Measurements from ENCODE around the gene DEFB108B.
"Not testable (repeated sequence)": the region's sequence is repeated elsewhere in the genome, so short reads cannot be mapped to it uniquely, and the experiment has no call there.

Gene DEFB108B

DNA sequence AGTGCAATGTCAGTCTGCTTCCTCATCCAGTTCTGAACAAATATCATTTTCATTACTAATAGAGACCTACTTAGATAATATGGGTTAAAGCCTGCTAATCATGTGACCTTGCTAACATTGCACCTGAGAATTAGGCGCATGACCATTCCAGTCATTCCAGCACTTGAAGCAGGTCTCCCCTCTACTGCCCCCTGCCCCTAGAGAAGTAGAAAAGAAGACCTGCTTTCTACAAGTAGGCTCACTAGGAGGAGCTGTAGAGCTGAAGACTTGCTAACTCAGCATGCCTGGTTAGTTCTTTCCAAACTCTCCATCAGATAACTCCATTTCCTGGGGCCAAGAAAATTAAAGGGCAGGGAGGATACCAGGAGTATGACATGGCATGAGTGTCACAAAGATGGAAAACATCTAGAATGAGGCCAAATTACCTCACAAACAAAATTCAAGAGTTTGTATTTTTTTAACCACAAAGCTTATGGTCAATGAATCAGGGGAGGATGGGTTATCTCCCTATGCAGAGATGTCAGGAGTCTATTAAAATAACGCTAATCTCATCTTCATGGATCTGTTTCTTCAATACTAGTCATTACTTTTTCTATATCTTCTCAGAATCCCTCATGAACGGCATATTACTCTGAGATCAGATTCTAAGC lies 31.1 kb downstream of the DEFB108B start:
- not testable (repeated sequence) for H3K36me3 Mint-ChIP-seq (ENCODE audit: low read depth); H3K27me3 Mint-ChIP-seq; H3K27ac Mint-ChIP-seq; H3K4me3 Mint-ChIP-seq; H3K4me1 Mint-ChIP-seq (ENCODE audit: low read depth); DNase-seq; H3K9me3 Mint-ChIP-seq

- H3K36me3 Mint-ChIP-seq (ENCODE audit: low read depth): peaks cover 14% of the 10 kb centered on the region
- not testable (repeated sequence) for H3K9me3 Mint-ChIP-seq; H3K27ac Mint-ChIP-seq; H3K4me3 Mint-ChIP-seq; DNase-seq; H3K4me1 Mint-ChIP-seq (ENCODE audit: low read depth); H3K27me3 Mint-ChIP-seq
Observed at GRCh38 chr11:71867209-71867608, 34.2 kb downstream of the DEFB108B start.

DNA sequence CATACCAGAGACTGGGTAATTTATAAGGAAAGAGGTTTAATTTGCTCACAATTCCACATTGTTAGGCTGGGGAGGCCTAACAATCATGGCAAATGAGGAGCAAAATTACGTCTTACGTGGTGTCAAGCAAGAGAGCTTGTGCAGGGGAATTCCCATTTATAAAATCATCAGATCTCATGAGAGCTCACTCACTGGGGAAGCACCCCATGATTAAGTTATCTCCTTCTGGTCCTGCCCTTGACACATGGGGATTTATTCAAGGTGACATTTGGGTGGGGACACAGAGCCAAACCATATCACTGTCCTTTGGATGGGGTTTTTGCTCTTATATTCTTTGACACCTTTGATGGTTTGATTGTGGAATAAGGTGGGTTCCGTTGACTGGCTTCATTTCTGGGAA lies 36.9 kb downstream of the DEFB108B start:
- not testable (repeated sequence) for H3K9me3 Mint-ChIP-seq; H3K4me1 Mint-ChIP-seq (ENCODE audit: low read depth); H3K27ac Mint-ChIP-seq; DNase-seq; H3K27me3 Mint-ChIP-seq; H3K4me3 Mint-ChIP-seq
- peaks cover 18% of the 10 kb centered on the region for H3K36me3 Mint-ChIP-seq (ENCODE audit: low read depth)

DNA sequence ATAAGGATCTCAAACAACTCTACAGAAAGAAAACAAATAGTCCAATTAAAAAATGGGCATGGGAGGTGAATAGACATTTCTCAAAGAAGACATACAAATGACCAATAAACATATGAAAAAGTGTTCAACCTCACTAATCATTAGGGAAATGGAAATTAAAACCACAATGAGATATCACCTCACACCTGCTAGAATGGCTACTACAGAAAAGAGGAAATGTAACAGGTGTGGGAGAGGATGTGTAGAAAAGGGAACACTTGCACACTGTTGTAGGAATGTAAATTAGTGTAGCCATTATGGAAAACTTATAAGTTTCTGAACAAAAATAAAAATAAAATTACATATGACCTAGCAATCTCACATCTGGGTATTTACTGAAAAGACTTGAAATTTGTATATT lies 37.7 kb downstream of the DEFB108B start:
- H3K27ac Mint-ChIP-seq; H3K4me3 Mint-ChIP-seq; H3K9me3 Mint-ChIP-seq; H3K4me1 Mint-ChIP-seq (ENCODE audit: low read depth); H3K27me3 Mint-ChIP-seq; DNase-seq: not testable (repeated sequence)
- peaks cover 21% of the 10 kb centered on the region for H3K36me3 Mint-ChIP-seq (ENCODE audit: low read depth)

GRCh38 chr11:71876262-71876661 lies 43.3 kb downstream of the DEFB108B start:
- H3K4me1 Mint-ChIP-seq (ENCODE audit: low read depth); H3K27me3 Mint-ChIP-seq; H3K9me3 Mint-ChIP-seq; DNase-seq; H3K4me3 Mint-ChIP-seq; H3K27ac Mint-ChIP-seq: not testable (repeated sequence)
- peaks cover 43% of the 10 kb centered on the region for H3K36me3 Mint-ChIP-seq (ENCODE audit: low read depth)

- H3K27me3 Mint-ChIP-seq, H3K9me3 Mint-ChIP-seq: not testable (repeated sequence)
Observed at GRCh38 chr11:71878059-71878458, 45.1 kb downstream of the DEFB108B start, which contains the start of gene DEFB131B. Gene DEFB131B, plus strand, starts transcription at chr11:71878453. Its CDS starts 0 bp downstream, at chr11:71878453.

DNA sequence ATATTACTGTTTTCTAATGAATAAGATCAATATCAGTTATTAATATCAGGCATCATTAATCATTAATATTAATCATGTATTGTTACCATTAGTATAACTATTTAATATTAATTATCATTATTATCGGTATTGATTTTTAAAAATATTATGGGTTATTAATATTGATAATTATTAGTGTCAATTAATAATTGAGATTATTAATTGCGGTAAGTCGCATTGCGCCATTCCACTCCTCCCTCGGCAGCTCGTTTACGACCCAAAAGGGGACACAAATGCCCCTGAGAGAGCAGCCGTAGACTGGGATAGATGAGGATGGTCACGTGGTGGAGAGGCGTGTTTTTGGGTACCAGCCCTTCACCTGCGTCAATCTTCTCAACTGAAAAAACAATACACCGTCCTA lies 52.8 kb downstream of the DEFB108B start:
- peaks cover 20% of the 10 kb centered on the region for H3K36me3 Mint-ChIP-seq (ENCODE audit: low read depth)
- H3K9me3 Mint-ChIP-seq, H3K27ac Mint-ChIP-seq: not testable (repeated sequence)

More at GRCh38 chr11:71878059-71878458, 45.1 kb downstream of the DEFB108B start, which contains the start of gene DEFB131B:
- H3K36me3 Mint-ChIP-seq (ENCODE audit: low read depth): peaks cover 49% of the 10 kb centered on the region
- H3K27ac Mint-ChIP-seq; DNase-seq; H3K4me3 Mint-ChIP-seq; H3K4me1 Mint-ChIP-seq (ENCODE audit: low read depth): not testable (repeated sequence)

More for the DNA sequence above, 52.8 kb downstream of the DEFB108B start:
- H3K27me3 Mint-ChIP-seq; H3K4me1 Mint-ChIP-seq (ENCODE audit: low read depth); DNase-seq; H3K4me3 Mint-ChIP-seq: not testable (repeated sequence)

Measured in activated T-cell treated with anti-CD3 and anti-CD28 coated beads, Interleukin-2, amount 50 U/mL, for 24 hours (primary cell).